Upper lobe of right lung (tissue), 1 donor: ENCODE data around the gene TMEM119. TPM values are rescaled to one million over a fixed set of nuclear protein-coding genes. Genes with fewer than 3 reads are reported as not detected.
"Not testable (repeated sequence)": the region's sequence is repeated elsewhere in the genome, so short reads cannot be mapped to it uniquely, and the experiment has no call there.

Experiments
- ATAC-seq: fragments of 200-7000 bp; cut with Tn5 transposase; one replicate; pipeline ENCODE4 v1.9.1; 2020; ENCODE audit warnings: mild to moderate bottlenecking, moderate library complexity
- DNase-seq: peaks from one replicate; pipeline ENCODE4 v3.0.0-alpha.2; 2020
- H3K27ac ChIP-seq: fragments of 200-600 bp; one replicate; pipeline ENCODE4 v1.8.0; 2022
- H3K27me3 ChIP-seq: fragments of 200-600 bp; one replicate; pipeline ENCODE4 v1.8.0; 2022; ENCODE audit warnings: mild to moderate bottlenecking
- H3K36me3 ChIP-seq: fragments of 200-600 bp; one replicate; pipeline ENCODE4 v1.8.0; 2022
- H3K4me1 ChIP-seq: fragments of 200-600 bp; one replicate; pipeline ENCODE4 v1.8.0; 2022
- H3K4me3 ChIP-seq: fragments of 200-600 bp; one replicate; pipeline ENCODE4 v1.8.0; 2022; ENCODE audit warnings: mild to moderate bottlenecking
- H3K9me3 ChIP-seq: fragments of 200-600 bp; one replicate; pipeline ENCODE4 v1.8.0; 2022
- intact Hi-C: fragments of 100-400 bp; cut with DNase I; formaldehyde crosslinking; loops from one replicate; pipeline ENCODE4 v1.11.0; 2022
- total RNA-seq: library from RNA; stranded (reverse); fragmentation: NEBNext Ultra II Directional; extraction: Animal tissue kit (Norgen Biotek cat#: 25700); gene quantifications from one replicate; pipeline ENCODE4 v1.2.1, GENCODE V29; 2021
- TF ChIP-seq, protein P1 (sequence below): fragments of 200-600 bp; IDR thresholded peaks from one replicate; pipeline ENCODE4 v1.8.0; 2022; ENCODE audit warnings: antibody characterized with exemption
- donor health status: DM: no; HTN: yes; CAD: no; lungs with severe emphysema.

Gene TMEM119
- total RNA-seq, 1 donor from 2014 or later: 43.8 TPM

DNA sequence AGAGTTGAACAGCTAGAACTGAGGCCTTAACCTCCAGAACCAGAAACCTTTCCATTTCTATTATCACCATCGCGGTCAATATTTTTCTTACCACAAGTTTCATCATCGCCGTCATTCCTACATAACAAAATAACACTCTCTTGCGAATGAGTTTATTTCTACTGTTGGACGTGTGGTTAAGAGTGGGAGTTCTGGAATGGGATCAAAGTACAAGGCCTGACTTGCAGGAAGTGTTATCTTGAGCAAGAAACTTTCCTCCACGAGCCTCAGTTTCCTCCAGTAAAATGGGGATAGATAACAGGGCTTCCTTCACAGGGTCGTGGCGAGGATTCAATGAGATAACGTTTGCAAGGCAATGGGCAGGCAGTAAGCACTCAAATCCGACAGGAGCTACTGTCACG is 37.6 kb downstream of the TMEM119 start:
- ATAC-seq (no peak), DNase-seq (no peak)
- Histone ChIP-seq H3K36me3 (peaks cover 36% of the 10 kb centered on the region), H3K4me3 (peak overlapping the region; percentile 90), H3K9me3 (no peaks in the 10 kb centered on the region), H3K27ac (peak overlapping the region; percentile 94), H3K4me1 (peaks cover 37% of the 10 kb centered on the region), H3K27me3 (no peaks in the 10 kb centered on the region)
- TF ChIP-seq, protein P1, sequence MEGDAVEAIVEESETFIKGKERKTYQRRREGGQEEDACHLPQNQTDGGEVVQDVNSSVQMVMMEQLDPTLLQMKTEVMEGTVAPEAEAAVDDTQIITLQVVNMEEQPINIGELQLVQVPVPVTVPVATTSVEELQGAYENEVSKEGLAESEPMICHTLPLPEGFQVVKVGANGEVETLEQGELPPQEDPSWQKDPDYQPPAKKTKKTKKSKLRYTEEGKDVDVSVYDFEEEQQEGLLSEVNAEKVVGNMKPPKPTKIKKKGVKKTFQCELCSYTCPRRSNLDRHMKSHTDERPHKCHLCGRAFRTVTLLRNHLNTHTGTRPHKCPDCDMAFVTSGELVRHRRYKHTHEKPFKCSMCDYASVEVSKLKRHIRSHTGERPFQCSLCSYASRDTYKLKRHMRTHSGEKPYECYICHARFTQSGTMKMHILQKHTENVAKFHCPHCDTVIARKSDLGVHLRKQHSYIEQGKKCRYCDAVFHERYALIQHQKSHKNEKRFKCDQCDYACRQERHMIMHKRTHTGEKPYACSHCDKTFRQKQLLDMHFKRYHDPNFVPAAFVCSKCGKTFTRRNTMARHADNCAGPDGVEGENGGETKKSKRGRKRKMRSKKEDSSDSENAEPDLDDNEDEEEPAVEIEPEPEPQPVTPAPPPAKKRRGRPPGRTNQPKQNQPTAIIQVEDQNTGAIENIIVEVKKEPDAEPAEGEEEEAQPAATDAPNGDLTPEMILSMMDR: no peak
- intact Hi-C loops: loop anchor here (5.0 to 10.0 kb wide), 2 partner anchors 57 to 244 kb away; no protein-coding TSS in a partner anchor

DNA sequence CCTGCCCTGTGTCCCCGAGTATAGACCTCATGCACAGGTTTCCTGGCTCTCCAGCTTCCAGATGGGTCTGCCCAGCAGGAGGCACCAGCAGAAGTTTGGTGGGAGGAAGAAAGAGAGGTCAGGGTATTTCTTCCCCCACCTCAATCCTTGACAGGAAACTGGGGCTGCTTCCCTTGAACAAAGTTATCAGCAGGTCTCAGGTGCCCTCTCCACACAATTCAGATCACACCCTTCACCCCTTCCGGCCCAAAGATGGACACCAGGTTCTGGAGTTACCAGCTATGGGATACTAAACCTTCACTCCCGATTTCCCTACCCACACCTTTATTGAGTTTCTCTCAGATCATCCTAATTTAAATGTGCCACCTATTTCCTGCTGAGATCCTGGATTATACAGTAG is 38.1 kb downstream of the TMEM119 start:
- intact Hi-C loops: loop anchor here (5.0 to 10.0 kb wide), 2 partner anchors 58 to 245 kb away; no protein-coding TSS in a partner anchor
- peaks cover 37% of the 10 kb centered on the region for H3K4me1 ChIP-seq

DNA sequence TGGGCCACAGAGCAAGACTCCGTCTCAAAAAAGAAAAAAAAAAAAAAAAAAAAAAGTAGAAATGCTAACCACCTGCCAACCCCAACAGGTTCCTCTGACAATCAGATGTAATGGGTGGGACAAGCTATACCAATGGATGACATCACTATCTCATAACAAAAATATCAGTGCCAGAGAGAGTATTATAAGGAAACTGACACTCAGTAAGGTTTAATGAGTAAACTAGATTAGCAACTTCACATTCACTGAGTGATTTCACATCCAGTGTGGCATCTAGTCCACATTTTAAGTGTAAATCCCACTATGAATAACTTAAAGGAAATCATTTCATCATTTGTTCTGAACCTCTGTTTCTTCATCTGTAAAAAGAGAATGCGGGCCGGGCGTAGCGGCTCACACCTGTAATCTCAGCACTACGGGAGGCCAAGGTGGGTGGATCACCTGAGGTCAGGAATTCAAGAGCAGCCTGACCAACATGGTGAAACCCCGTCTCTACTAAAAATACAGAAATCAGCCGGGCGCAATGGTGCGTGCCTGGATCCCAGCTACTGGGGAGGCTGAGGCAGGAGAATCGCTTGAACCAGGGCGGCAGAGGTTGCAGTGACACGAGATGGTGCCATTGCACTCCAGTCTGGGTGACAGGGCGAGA is 38.8 kb downstream of the TMEM119 start:
- Histone ChIP-seq H3K4me1 (peaks cover 33% of the 10 kb centered on the region), H3K27me3 (no peaks in the 10 kb centered on the region), H3K36me3 (peaks cover 24% of the 10 kb centered on the region), H3K4me3 (peak overlapping the region; percentile 90), H3K27ac (no peak overlapping the region), H3K9me3 (no peaks in the 10 kb centered on the region)
- intact Hi-C loops: no loop called here
- ATAC-seq (no peak), DNase-seq (no peak)
- TF ChIP-seq, protein P1: no peak

More for the DNA sequence above, 38.1 kb downstream of the TMEM119 start:
- H3K27me3 ChIP-seq: no peaks in the 10 kb centered on the region
- TF ChIP-seq, protein P1: no peak
- no peak for ATAC-seq
- H3K36me3 ChIP-seq: peaks cover 30% of the 10 kb centered on the region
- H3K4me3 ChIP-seq: peak overlapping the region; percentile 90
- no peak overlapping the region for H3K27ac ChIP-seq
- no peak for DNase-seq
- H3K9me3 ChIP-seq: no peaks in the 10 kb centered on the region

DNA sequence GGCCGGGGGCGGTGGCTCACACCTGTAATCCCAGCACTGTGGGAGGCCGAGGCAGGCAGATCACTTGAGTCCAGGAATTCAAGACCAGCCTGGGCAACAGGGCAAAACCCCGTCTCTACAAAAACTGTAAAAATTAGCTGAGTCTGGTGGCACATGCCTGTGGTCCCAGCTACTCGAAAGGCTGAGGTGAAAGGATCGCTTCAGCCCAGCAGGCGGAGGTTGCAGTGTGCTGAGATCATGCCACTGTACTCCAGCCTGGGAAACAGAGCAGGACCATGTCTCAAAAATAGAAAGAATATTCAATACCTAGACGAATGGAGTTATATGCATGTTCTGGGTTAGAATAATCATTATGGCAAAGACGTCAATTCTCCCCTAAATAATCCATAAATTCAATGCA is 42.5 kb downstream of the TMEM119 start:
- H3K27me3 ChIP-seq, H3K27ac ChIP-seq, intact Hi-C loops, DNase-seq, H3K4me3 ChIP-seq, H3K9me3 ChIP-seq, ATAC-seq: not testable (repeated sequence)
- Histone ChIP-seq H3K36me3 (peaks cover 21% of the 10 kb centered on the region), H3K4me1 (peaks cover 43% of the 10 kb centered on the region)

DNA sequence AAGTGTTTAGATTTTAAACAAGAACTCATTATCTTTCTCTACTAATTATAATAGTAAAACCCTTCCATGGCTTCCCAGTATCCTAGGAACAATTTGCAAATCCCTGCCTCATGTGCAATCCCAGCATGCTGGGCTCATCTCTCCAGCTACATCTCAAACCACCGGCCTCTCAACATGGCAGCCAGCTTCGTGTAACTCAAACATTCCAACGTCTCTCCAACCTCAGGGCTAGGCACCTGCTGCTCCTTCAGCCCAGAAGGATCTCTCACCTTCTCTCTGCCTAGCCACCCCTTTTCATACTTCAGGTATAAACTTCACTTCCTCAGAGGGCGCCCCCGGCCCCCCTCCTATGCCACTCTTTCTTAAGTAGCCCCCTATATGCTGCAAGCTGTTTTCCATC is 44.1 kb downstream of the TMEM119 start:
- intact Hi-C loops: no loop called here
- Histone ChIP-seq H3K4me3 (no peak overlapping the region), H3K9me3 (no peaks in the 10 kb centered on the region), H3K36me3 (peaks cover 26% of the 10 kb centered on the region), H3K27ac (no peak overlapping the region), H3K4me1 (peaks cover 31% of the 10 kb centered on the region), H3K27me3 (no peaks in the 10 kb centered on the region)
- TF ChIP-seq, protein P1: no peak
- ATAC-seq (no peak), DNase-seq (no peak)

DNA sequence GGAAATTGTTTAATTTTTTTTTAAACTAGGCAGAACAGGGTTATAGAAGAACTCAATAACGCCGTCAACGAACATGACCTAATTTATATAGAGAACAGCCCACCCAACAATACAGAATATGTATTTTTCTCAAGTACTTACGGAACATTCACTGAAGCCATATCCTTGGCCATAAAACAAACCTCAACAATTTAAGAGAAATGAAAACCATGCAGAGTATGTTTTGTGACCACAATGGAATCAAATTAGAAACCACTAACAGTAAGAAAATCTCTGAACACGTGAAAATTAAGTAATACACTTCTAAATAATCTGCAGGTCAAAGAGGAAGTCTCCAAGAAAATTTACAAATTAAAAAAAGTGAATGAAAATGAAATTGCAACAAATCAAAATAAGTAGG is 46.3 kb downstream of the TMEM119 start:
- Histone ChIP-seq H3K4me3 (no peak overlapping the region), H3K27ac (no peak overlapping the region), H3K9me3 (no peaks in the 10 kb centered on the region), H3K4me1 (peaks cover 15% of the 10 kb centered on the region), H3K27me3 (no peaks in the 10 kb centered on the region), H3K36me3 (peaks cover 34% of the 10 kb centered on the region)
- no peak for DNase-seq
- intact Hi-C loops: no loop called here
- TF ChIP-seq, protein P1: no peak
- no peak for ATAC-seq
